Stimulated activated naive CD8-positive, alpha-beta T cell treated with anti-CD3 and anti-CD28 coated beads, Interleukin-15, Interleukin-2, amounts not matched to agents 100 U/mL and 50 U/mL, for 24 hours (primary cell): Measurements from ENCODE around the gene TMPRSS3.
"Not testable (repeated sequence)": the region's sequence is repeated elsewhere in the genome, so short reads cannot be mapped to it uniquely, and the experiment has no call there.

Experiments used
- ATAC-seq: fragments of 150-1000 bp; cut with Tn5 transposase; one replicate; pipeline ENCODE4 v1.10.0; 2021
- DNase-seq: peaks from one replicate; pipeline ENCODE4 v3.0.0; 2021

TMPRSS3 gene

GRCh38 chr21:42427809-42428419 lies 32.1 kb upstream of the TMPRSS3 start:
- DNase-seq, result no peak
- ATAC-seq, result no peak

GRCh38 chr21:42426876-42427480 lies 31.1 kb upstream of the TMPRSS3 start:
- ATAC-seq, result no peak
- DNase-seq, result no peak

- no peak for ATAC-seq
These were observed 30.6 kb upstream of the TMPRSS3 start for GRCh38 chr21:42426424-42426823.

DNA sequence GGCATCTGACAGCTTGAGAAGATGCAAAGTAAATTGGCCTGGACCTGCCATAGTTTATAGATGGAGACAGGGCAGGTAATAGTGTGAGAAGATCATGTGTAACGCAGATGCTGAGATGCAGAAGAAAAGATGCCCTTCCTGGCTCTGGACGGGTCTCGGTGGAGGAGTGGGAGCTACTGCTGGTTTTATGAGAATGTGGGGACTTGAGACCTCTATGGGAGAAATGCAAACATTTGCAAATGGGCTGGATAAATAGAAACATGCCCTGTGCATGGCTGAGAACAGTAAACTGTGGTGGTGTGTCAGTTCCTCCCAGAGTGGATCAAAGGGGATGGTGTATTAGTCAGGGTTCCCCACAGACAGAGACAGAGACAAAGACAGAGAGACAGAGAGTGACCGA lies 29.7 kb upstream of the TMPRSS3 start:
- ATAC-seq, result peak; percentile 71

More at GRCh38 chr21:42426424-42426823, 30.6 kb upstream of the TMPRSS3 start:
- DNase-seq, result no peak

DNA sequence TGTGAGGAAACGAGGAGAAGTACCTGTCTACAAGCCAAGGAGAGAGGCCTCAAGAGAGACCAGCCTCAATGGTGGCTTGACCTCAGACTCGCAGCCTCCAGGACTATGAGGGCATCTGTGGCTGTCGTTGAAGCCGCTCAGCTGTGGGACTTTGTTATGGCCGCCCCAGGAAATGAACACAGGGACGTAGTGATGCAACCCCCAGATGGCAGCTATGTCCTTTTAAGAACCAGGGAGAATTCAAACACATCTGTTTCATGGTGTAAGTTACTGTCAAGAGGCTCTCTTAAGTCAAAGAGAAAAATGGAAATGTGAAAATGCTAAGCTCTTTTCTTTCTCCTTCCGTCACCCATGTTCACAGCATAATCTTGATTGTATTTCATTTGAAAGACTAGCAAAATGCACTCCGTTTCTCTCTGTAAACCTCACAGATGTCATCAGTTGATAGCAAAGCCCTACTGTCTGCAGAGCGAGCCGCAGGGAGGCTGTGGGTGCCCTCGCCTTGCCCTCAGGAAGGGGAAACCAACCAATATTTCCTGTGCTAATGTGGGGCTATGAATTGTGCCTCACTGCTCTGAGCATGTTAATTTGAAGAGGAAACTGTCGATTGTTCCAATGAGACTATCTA lies 29.2 kb upstream of the TMPRSS3 start:
- peak; percentile 72 for DNase-seq
- peak; percentile 74 for ATAC-seq

More for the DNA sequence above, 29.7 kb upstream of the TMPRSS3 start:
- DNase-seq, result no peak

GRCh38 chr21:42423685-42424084 lies 27.8 kb upstream of the TMPRSS3 start:
- no peak for DNase-seq
- ATAC-seq, result no peak

GRCh38 chr21:42423197-42423675 lies 27.4 kb upstream of the TMPRSS3 start:
- ATAC-seq (peak; percentile 53), DNase-seq (peak; percentile 62)

- ATAC-seq, result peak; percentile 67
These were observed 25.4 kb upstream of the TMPRSS3 start for GRCh38 chr21:42421018-42421793.

GRCh38 chr21:42419845-42420244 lies 24.0 kb upstream of the TMPRSS3 start:
- ATAC-seq (no peak), DNase-seq (no peak)

More at GRCh38 chr21:42421018-42421793, 25.4 kb upstream of the TMPRSS3 start:
- DNase-seq, result peak; percentile 61

DNA sequence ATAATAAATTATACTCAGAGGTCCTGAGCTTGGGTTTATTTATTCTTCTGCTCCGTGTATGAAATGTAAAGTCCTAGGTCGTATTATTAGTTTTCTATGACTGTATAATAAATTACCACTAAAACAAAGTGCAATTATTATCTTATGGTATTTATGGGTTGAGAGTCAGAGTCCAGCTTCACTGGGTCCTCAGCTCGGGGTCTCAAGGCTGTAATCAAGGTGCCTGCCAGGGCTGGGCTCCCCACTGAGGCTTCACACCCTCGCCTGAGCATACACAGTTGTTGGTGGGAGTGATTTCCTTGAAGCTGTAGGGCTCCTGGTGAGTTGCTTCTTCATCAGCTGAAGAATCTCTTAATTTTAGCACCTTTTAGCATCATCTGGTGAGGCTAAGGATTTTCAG lies 23.0 kb upstream of the TMPRSS3 start:
- DNase-seq, result no peak
- no peak for ATAC-seq

DNA sequence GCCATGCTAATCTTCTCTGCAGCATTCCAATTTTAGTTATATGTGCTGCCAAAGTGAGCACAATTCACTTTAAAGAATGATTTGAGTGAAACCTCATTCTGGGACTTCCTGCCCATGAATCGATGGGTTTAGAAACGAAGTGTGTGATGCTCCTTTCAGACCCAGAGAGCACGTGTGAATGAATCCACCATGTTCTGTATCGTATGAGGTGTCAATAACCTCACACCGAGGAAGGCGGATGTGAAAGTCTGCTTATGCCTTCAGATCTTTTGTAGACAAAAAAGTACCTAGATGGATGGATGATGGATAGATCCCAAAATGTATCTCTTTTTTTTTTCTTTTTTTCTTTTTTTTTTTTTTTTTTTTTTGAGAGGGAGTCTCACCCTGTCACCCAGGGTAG lies 21.7 kb upstream of the TMPRSS3 start:
- ATAC-seq, result no peak
- no peak for DNase-seq

GRCh38 chr21:42414928-42415769 lies 19.3 kb upstream of the TMPRSS3 start:
- ATAC-seq, result peak; percentile 85
- peak; percentile 94 for DNase-seq

DNA sequence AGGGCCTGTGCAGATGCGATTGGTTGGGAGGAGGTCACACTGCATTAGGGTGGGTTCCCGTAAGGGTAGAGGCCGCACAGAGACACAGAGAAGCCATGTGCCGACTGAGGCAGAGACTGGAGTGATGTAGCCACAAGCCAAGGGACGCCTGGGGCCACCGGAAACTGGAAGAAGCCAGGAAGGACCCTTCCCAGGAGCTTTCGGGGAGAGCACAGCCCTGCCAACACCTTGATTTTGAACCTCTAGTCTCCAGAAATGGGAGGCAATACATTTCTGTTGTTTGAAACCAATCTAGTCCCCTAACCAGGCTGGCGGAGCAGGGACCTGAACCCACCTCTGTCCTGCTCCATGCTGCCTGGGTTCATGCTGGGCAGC lies 18.7 kb upstream of the TMPRSS3 start:
- ATAC-seq, result no peak
- no peak for DNase-seq

DNA sequence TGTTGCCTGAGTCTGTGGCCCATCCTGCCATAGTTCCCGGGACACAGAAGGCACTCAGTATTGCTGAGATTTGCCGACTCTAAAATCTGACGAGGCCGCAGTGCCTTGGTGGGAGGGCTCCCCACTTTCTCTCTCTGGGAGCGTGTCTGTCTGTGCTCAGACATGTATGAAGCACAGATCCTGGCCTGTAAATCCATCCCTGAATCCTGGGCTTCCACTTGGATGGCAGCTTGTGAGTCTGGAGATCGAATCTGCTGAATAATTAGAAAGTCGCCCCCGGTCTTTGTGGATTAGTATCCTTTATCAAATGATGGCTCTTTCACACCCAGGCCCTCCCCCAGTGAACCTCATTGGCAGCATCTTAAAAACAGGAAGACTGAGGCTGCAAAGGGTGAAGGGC lies 18.2 kb upstream of the TMPRSS3 start:
- no peak for ATAC-seq
- no peak for DNase-seq

DNA sequence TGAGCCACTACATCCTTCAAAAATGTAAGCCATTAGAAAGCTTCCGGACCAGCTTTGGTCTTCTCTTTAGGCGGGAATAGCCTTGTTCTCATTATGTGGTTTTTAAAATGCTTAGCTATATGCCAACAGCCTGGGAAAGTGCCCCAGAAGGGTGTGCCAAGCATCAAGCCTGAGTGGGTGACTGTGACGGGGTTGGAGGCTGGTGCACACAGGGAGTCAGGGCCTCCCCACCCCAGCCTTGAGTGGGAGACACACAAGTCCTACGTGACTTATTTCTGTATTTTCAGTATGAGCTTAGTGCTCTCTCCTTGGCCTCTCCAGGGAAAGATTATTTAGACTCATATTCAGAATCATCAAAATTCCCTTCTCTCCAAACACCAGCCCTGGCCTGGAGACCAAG lies 17.6 kb upstream of the TMPRSS3 start:
- peak; percentile 7 for ATAC-seq
- peak; percentile 64 for DNase-seq

GRCh38 chr21:42413093-42413492 lies 17.2 kb upstream of the TMPRSS3 start:
- no peak for DNase-seq
- no peak for ATAC-seq

- no peak for DNase-seq
These were observed 16.7 kb upstream of the TMPRSS3 start for GRCh38 chr21:42412636-42412933.

DNA sequence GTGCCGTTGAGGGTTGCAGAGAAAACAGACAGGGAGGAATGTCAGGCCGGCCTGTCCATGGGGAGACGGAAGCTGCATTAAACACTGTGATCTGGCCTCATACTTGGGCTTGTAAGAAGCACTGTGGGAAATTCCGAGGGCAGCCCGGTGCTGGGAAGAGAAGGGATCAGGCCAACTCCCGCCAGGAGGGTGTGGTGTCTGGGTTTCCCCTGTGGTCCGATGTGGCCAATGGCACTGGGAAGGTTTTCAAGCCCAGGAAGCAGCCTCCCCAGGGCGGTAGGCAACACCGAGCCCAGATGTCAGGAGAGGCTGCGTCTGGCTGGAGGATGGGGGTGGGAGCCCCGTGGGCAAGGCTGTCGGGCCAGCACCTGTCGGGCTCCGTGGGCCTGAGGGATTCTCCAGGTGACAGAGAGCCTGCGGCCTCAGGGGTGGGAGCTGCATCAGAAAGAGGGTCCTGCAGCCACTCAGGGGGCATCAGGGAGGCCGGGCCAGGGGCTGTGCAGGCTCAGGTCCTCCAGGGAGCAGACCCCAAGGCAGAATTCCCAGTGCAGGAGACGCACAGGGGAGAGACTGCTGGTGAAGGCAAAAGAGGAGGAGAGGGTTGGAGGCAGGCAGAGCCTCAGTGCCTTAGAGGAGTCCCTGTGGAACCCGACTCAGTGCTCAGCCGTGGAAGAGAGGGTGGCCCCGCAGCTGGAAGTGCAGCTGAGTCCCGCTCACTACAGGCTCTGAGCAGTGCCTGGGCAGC lies 16.2 kb upstream of the TMPRSS3 start:
- DNase-seq (no peak), ATAC-seq (no peak)

More at GRCh38 chr21:42412636-42412933, 16.7 kb upstream of the TMPRSS3 start:
- ATAC-seq, result no peak

DNA sequence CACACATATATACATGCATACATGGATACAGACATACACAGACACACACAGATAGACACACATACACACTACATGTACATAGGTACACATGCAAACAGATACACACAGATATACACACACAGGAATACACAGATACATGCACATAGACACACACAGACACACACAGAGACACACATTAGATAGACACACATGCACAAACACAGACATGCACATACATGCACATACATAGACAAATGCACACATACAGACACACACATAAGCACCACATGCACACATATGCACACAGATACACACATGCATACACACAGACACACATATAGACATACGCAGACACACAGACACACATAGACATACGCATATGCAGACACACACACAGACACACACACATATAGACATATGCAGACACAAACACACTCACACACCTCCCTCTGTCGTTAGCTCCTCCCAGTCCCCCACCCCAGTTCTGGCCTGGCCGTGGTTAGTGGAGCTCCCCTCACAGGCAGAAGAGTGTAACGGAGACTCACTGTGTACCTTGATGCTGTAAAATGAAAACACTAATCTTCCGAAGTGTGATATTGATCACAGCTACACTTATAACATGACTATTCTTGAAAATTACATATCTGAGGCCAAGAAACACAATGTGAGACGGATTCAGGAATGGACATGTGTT lies 15.5 kb upstream of the TMPRSS3 start:
- ATAC-seq (peak; percentile 8), DNase-seq (peak; percentile 57)

DNA sequence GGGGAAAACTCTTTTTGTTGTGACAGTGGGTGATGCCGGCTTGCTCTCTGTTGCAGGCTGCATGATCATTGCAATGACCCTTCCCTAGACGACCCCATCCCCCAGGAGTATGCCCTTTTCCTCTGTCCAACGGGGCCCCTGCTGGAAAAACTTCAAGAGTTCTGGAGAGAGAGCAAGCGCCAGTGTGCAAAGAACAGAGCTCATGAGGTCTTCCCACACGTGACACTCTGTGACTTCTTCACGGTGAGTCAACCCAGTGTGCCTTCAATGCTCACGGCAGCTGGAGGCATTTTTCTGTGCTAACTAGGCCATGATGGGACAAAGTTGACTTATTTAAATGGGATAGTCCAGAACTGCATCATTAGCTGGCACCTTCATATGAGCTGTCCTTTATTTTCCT lies 13.5 kb upstream of the TMPRSS3 start:
- ATAC-seq, result no peak
- DNase-seq, result no peak

- ATAC-seq, DNase-seq: not testable (repeated sequence)
These were observed 12.9 kb upstream of the TMPRSS3 start for GRCh38 chr21:42408718-42409117.
